ENCODE results near the gene MRPS6.

MRPS6 gene

DNA sequence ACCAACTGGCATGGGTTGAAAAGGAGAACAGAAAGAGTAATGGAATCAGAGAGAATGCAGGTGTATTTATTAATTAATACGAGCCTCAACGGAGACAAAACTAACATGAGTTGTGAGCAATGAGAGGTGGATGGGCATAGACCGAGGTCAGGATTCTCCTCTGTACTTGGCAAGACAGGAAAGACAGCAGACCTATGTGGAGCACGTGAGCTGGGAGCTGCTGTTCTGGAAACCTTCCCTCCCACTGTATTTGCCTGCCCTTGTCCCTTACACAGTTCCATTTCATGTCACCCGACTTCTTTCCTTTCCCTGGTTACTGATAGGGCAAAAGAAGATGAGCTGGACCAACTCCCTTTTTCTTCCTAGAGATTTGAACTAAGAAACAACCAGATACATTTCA lies 110.9 kb downstream of the MRPS6 start:
- TF ChIP-seq, protein P1, sequence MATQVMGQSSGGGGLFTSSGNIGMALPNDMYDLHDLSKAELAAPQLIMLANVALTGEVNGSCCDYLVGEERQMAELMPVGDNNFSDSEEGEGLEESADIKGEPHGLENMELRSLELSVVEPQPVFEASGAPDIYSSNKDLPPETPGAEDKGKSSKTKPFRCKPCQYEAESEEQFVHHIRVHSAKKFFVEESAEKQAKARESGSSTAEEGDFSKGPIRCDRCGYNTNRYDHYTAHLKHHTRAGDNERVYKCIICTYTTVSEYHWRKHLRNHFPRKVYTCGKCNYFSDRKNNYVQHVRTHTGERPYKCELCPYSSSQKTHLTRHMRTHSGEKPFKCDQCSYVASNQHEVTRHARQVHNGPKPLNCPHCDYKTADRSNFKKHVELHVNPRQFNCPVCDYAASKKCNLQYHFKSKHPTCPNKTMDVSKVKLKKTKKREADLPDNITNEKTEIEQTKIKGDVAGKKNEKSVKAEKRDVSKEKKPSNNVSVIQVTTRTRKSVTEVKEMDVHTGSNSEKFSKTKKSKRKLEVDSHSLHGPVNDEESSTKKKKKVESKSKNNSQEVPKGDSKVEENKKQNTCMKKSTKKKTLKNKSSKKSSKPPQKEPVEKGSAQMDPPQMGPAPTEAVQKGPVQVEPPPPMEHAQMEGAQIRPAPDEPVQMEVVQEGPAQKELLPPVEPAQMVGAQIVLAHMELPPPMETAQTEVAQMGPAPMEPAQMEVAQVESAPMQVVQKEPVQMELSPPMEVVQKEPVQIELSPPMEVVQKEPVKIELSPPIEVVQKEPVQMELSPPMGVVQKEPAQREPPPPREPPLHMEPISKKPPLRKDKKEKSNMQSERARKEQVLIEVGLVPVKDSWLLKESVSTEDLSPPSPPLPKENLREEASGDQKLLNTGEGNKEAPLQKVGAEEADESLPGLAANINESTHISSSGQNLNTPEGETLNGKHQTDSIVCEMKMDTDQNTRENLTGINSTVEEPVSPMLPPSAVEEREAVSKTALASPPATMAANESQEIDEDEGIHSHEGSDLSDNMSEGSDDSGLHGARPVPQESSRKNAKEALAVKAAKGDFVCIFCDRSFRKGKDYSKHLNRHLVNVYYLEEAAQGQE (IDR thresholded peaks at IDR 0.05; ENCODE audit: insufficient read depth in 1 of 2, low read depth in 2 of 2, low read length in 2 of 2), result no peak
- no peak for TF ChIP-seq POLR2AphosphoS5 (IDR thresholded peaks at IDR 0.05; ENCODE audit: low read depth, low read length)
- TF ChIP-seq SIN3A (IDR thresholded peaks at IDR 0.05; ENCODE audit: borderline replicate concordance, insufficient read depth, low read length), result no peak
- no peak for TF ChIP-seq FOXP2 (optimal IDR thresholded peaks at IDR 0.05; ENCODE audit: borderline replicate concordance, extremely low read depth, extremely low read length, insufficient read depth)
- no peak for TF ChIP-seq TAF1 (IDR thresholded peaks at IDR 0.05; ENCODE audit: borderline replicate concordance, insufficient read depth, low read length)

DNA sequence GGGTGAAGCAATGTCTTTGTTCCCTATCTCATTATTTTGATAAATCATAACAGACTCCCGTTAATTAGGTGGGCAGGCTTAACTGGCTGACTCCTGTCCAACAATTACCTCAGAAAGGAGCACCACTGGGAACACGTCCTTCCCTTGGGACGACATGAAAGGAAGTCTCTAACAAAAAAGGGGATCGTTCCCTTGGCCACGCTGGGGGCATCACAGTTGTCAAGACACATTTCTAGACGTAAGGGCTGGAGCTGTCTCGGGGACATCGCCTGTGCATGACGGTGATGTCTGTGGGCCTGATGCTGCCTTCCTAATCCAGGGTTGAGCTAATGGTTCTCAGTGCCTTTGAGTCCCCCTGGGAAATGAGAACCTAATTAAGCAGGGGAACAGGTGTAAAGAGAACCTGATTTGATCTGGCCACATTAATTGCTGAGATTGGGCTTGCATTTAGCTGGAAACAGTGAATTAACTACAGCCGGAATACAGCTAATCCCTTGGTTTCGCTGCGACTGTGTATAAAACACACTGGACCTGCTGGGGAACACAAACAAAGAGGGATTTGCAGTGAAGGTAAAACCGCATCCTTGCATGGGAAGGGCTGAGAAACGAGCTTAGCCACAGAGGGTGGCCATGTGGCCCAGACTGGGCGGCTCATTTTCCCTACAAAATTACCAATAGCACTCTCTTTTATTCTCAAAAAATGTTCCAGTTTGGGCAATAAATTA lies 111.8 kb downstream of the MRPS6 start:
- no peak for TF ChIP-seq SIN3A (IDR thresholded peaks at IDR 0.05; ENCODE audit: borderline replicate concordance, insufficient read depth, low read length)
- no peak for TF ChIP-seq FOXP2 (optimal IDR thresholded peaks at IDR 0.05; ENCODE audit: borderline replicate concordance, extremely low read depth, extremely low read length, insufficient read depth)
- no peak for TF ChIP-seq TAF1 (IDR thresholded peaks at IDR 0.05; ENCODE audit: borderline replicate concordance, insufficient read depth, low read length)
- TF ChIP-seq POLR2AphosphoS5 (IDR thresholded peaks at IDR 0.05; ENCODE audit: low read depth, low read length), result no peak
- TF ChIP-seq, protein P1 (IDR thresholded peaks at IDR 0.05; ENCODE audit: insufficient read depth in 1 of 2, low read depth in 2 of 2, low read length in 2 of 2), result no peak

DNA sequence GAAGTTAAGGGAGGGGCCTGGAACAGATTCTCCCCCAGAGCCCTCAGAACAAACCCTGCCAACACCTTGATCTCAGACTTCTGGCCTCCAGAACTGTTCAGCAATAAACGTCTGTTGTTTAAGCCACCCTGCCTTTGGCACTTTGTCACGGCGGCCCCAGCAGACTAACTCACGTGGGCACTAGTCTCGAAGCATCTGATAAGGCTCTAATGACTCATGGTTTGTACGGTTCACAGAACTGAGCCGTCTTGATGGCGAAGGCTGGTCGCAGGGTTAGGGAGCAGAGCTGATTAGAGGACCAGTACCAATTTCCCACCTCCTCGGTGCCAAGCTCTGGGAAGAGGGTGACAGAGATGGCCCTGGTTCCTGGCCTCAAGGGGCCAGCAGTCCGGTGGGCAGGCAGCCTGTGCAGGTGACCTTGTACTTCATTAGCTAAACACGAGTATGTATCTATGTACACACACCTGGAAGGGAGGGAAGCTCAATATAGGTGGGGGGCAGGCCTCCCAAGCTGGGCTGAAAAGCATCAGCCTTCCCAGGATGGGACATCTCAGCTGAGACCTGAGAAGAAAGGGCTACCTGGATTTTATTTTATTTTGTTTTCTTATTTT lies 112.8 kb downstream of the MRPS6 start:
- TF ChIP-seq FOXP2 (optimal IDR thresholded peaks at IDR 0.05; ENCODE audit: borderline replicate concordance, extremely low read depth, extremely low read length, insufficient read depth) (no peak), TAF1 (IDR thresholded peaks at IDR 0.05; ENCODE audit: borderline replicate concordance, insufficient read depth, low read length) (no peak), SIN3A (IDR thresholded peaks at IDR 0.05; ENCODE audit: borderline replicate concordance, insufficient read depth, low read length) (no peak), POLR2AphosphoS5 (IDR thresholded peaks at IDR 0.05; ENCODE audit: low read depth, low read length) (no peak)
- TF ChIP-seq, protein P1 (IDR thresholded peaks at IDR 0.05; ENCODE audit: insufficient read depth in 1 of 2, low read depth in 2 of 2, low read length in 2 of 2), result no peak

DNA sequence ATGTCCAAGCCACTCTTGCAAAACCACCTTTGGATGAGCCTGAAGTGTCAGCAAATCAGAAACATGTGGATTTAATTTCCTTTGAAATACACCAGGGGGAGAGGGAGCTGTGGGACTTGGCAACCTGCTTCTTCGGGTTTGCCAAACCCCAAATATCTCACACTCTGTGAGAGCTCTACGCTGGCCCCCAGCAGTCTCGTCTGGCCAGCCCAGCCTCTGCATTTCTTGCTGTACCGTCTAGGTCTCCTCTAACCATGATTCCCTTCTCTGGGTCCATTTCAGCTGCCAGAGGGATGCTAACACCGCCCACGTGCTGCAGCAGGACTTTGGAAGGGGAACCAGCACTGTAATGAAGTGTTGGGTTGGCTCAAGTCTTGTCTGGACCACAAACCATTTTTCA lies 114.6 kb downstream of the MRPS6 start:
- TF ChIP-seq SIN3A (IDR thresholded peaks at IDR 0.05; ENCODE audit: borderline replicate concordance, insufficient read depth, low read length) (no peak), TAF1 (IDR thresholded peaks at IDR 0.05; ENCODE audit: borderline replicate concordance, insufficient read depth, low read length) (no peak), FOXP2 (optimal IDR thresholded peaks at IDR 0.05; ENCODE audit: borderline replicate concordance, extremely low read depth, extremely low read length, insufficient read depth) (no peak), POLR2AphosphoS5 (IDR thresholded peaks at IDR 0.05; ENCODE audit: low read depth, low read length) (no peak)
- TF ChIP-seq, protein P1 (IDR thresholded peaks at IDR 0.05; ENCODE audit: insufficient read depth in 1 of 2, low read depth in 2 of 2, low read length in 2 of 2), result no peak

Data from PFSK-1 (cell line).